NCI-H146 (cell line): ENCODE measurements around the gene RTL10.
"Not testable (repeated sequence)": the region's sequence is repeated elsewhere in the genome, so short reads cannot be mapped to it uniquely, and the experiment has no call there.

Experiments used
- DNase-seq: peaks from one replicate; lab custom pipeline; 2025; lab: John Stamatoyannopoulos, UW

Gene RTL10

GRCh38 chr22:19888131-19888746, 33.6 kb upstream of the RTL10 start:
- no peak for DNase-seq

- DNase-seq, result peak; percentile 37
These were observed 32.7 kb upstream of the RTL10 start for GRCh38 chr22:19887256-19887985.

DNA sequence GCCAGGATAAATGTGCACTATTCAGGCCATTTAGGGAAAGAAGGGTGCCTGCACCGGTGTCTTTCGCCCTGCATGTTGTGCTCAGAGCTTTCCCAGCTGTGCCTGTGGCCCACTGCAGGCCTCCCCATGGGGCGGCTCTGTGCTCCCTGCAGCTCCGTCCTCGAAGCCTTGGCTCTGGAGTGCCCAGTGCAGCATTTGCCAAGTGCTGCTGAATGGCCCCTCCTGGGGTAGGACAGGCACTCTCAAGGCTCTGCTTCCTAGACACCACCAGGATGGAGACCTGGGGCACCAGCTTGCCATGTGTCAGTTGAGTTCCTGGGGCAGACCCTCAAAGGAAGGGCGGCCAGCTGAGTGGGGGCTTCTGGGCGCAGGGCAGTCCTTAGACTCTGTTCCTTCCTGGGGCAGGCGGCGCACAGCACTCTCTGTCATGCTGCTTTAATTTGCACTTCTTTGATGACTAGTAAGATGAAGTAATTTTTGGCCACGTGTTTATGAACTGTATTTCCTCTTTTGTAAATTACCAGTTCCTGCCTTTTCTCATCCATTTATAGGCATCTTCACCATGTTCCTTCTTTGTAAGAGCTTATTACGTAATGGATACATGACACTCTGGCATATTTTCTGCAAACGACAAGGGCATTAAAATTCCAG, 32.1 kb upstream of the RTL10 start:
- DNase-seq, result no peak

DNA sequence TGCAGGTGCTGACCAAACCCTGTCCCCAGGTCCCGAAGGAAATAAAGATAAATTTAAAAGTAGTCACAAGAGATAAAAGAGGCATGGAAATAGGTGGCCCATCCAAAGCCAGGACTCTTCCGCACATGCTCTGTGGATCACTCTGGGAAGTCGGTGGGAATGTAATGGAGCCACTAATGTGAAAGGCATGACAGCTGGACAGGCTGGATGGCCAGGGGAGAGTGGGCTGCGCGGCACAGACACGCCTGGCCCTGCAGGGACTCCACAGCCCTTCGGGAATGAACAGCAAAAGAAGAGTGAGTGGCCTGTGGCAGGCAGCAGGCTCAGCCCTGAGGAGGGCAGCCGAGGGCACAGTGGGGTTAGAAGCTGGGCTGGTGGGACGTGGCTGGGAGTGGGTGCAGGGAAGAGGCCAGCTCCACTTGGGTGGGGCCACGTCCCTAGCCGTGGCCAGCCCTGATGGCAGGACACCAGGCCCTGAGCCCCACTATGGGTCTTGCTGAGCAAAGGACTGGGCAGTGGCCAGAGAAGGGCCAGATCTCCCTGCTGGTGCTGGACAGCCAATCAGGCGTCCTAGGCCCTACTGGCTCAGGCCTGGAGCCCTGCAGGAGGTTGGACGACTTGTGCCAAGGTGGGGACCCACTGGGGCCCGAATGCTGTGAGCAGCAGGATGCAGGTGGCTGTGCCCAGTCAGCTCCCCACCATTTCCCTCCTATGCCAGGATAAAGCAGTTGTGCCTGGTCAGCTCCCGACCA, 31.3 kb upstream of the RTL10 start:
- no peak for DNase-seq

GRCh38 chr22:19884954-19885751, 30.5 kb upstream of the RTL10 start:
- DNase-seq, result no peak

DNA sequence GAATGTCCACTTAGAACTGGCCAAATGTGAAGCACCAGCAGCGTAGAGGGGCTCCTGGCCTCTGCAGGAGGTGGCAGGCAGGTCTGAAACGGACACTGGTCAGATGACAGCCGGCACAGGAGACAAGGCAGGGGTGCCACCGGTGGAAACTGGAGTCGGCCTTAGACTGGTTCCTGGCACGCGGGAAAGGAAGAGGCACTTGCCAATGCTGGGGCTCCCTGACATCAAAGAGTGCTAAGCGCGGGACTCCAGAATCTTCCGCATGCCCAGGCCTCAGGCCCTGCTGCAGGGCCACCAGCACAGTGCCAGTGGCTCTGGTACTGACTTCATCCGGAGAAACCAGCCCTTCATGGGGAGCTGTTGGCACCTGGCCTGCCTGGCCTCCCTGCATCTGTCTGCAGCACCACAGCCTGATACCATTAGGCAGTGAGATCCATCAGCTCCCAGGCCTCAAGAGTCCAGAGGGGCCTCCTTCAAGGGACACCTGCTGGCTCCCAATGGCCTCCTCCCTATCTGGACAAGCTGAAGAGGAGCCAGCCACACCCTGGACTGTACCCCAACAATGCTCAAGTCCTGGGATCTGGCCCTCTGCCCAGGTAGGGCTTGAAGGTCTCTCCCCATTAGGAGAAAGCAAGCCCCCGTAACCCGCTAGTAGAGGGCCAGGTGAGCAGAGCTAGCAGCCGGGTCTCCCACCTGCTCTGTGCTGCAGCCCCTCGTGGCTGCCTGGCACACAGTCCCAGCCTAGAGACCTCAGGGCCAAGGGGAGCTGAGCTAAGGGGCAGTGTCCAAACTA, 29.7 kb upstream of the RTL10 start:
- DNase-seq, result no peak

GRCh38 chr22:19883446-19883845, 28.8 kb upstream of the RTL10 start:
- DNase-seq, result not testable (repeated sequence)

DNA sequence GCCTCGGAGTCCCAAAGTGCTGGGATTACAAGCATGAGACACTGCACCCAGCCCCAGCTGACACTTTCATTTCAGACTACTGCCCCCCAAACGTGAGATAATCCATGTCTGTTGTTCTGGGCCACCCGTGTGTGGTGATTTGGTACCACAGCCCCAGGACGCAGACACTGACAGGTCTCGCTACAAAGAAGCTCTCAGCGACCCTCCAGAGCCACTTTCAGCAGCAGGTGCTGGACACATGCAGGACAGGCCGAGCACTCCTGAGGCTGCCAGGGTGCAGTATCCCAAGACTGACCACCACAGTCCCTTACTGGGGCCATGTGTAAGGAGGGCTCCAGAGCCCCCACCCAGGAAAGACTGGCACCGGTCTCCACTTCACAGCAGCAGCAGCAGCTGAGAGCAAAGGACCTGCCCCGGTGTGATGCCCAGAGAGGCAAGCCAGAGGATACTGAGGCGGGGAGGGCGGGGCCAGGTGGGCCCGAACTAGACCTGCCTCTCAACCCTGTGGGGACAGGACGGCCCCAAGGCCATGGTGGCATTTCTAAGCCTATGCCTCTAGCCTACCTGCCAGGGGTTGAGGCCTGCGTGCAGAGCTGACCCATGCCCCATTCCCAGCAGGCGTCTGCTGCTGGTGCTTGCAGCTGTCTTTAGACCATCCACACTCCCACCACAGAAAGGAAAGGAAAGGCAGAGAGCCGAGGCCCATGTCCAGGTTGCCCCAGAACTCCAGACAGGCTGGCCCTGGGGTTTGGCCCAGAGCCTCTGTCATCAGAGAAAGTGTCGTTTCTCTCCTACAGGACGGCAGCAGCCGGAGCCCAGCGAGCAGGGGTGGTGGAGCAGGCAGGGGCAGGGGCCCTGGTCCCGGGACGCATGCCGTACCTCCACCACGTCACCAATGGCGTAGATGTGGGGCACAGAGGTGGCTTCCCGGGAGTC, 28.0 kb upstream of the RTL10 start:
- DNase-seq, result no peak

DNA sequence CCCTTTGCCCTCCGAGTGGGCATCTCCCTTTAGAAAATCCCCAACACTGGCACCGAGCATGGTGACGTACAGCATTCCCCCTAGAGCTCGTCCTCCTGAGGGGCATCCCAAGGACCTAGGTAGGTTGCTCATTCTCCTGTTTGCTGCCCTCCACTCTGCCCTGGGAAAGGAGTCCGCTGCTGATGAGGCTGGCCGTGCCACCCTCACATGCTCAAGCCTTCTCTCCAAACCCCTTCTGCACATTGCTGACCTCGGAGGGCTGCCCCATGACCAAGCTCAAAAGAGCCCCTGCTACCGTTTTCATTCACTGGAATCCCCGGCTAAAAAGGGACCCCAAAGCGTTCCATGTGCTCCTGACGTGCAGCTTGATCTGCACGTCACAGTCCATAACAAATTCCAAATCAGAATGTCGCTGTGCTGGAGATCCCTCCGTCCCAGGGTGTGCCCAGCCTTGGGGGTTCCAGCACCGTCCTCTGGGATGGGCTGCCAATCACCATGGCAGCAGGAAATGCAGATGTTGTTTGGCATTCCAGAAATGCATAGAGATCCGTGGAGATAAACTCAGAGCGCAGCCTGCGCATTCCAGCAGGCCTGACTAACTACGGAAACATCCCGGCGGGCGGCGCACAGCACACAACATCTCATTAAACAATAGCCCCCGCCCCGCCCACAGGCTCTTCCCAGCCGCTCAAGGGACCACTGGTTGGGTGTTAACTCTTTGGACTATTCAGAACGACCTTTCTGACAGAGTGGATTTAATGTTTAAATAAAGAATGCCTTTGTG, 26.3 kb upstream of the RTL10 start:
- DNase-seq, result no peak

DNA sequence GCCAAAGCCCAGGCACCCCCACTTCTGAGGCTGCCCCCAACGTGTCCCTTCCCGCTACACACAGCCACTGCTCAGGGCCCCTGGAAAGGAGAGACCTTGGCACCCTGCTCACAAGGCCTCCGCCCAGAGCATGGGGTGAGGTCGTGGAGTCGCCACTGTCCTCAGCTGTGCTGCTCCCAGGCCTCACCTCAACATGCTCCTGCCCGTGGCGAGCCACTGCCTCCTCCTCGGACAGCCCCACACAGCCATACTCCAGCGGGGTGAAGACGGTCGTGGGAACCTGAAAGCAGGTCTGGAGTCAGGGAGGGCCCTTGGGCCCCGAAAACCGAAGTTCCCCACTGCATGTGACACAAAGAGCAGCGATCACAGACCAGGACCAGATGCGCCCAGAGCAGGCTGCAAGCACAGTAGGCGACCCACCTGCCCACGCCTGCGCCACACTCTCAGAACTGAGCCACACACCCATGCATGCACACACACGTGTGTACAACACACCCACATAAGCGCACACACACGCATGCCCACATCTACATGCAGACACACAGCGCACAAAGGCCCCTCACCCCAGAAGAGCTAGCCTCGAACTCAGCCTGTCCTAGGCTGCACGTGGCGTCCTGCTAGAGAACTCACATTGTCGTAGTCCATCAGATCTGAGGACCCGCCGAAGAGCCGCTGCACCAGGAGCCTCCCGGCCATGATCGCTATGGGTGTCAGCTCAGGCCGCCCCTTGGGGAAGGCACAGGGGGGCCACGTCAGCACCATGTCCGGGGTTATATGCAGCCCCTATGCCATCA, 25.5 kb upstream of the RTL10 start:
- DNase-seq, result no peak

DNA sequence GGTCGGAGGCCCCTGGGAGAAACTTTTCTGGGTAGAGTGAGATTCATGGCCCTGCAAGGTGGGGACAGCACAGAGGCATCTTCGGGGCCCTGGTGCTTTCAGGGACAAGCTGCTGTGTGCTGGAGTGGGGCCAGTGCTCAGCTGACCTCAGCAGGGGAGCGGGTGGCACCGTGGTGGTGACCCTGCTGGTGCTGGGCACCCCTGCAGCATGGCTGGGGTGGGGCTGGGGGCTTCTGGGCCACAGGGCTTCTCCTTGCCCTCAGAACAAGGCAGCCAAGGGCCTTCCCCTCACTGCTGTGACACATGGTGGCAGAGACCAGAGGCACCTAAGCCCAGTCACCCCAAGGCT, 24.9 kb upstream of the RTL10 start:
- no peak for DNase-seq

GRCh38 chr22:19879246-19879570, 24.5 kb upstream of the RTL10 start:
- no peak for DNase-seq

DNA sequence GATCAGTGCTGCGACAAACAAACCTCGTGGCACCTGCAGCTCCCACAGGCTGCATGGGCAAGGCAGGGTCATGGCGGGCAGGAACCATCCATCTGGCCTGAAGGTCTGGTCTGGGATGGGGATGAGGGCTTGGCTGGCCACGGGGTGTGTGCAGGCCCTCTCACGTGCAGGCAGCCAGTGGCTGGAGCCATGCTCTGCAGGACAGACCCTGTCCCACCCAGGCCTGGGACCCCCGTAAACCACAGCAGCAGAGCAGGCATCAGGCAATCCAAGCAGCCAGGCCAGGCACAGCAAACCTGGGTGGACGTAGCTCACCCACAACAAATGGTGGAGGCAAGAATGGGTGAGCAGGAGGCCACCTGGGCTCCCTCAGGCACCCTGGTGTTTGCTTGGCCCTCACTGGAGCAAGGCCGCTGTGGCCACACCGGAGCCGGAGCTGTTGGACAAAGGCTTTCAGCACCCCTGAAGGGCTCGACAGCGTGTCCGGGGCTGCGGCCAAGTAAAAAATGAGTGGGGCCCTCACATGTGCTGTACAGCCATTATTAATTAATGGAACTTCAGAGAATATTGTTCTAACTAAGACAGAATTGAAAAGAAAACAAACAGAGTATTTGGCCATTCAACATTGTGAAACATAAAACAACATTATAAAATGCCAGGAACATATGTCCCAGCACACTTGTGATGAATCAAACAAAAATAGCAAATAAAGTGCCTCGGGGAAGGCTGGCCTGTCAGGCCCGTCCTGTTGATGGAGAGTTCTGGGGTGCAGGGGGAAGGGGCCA, 24.0 kb upstream of the RTL10 start:
- DNase-seq, result no peak

GRCh38 chr22:19877626-19878339, 23.1 kb upstream of the RTL10 start:
- no peak for DNase-seq

DNA sequence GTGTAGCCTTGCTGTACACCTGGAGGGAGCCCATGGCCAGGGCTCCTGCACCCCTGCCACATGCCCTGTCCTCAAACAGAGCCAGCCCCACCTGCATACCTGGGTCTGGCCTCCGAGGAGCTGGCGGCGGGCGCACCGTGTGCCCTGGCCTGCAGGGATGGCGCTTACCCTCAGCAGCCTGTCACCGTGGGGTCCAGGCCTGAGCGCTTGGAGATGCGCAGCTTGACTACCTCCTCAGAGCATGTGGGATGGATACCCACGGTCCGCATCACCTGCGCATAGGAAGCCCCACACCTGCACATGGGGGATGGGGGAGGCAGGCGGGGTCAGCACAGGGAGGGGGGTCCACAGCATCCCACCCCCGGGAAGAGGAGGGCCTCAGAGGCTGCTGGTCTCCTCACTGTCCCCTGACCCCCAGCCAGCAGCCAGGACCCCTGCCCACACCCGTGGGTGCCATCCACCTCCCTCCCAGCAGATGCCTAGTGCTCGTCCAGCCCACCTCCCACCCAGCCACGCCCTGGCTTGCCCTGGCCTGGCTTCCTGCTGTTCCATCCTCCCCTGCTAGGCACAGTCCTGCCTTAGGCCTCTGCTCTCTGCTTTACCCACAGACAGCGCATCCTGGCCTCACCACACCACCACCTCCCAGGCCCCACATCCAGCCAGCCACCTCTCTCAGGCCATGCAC, 22.4 kb upstream of the RTL10 start:
- DNase-seq, result no peak

DNA sequence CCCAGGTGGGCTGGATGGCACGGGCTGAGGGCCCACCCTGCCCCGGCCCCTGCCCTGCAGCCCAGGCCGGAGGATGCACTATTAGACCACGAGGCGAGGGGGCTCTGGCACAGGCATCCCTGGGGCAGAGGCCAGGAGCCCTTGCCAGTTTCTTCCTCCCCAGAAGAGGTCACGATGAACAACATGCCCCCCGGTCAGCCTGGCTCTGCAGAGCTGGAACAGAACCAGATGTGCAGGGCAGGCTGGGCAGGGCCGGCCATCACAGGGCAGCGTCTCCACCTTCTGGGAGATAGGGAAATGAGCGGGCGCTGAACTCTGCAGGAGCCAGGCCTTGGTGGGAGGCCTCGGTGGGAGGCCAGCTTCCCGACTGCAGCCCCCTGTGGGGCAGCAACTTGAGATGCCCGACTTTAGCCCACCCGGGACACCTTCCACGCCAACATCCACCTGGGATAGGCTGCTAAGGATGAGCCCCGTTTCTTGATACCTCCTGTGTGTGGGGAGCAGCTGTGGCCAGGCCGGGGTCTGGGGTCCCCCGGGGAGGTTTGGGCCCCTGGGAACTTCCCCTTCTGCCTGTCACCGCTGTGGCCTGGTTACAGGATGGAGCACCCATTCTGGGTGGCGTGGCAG, 21.8 kb upstream of the RTL10 start:
- DNase-seq, result no peak
